Mammary microvascular endothelial cell (primary cell): Measurements from ENCODE around the gene ASB18. TPM values are rescaled to one million over a fixed set of nuclear protein-coding genes. Genes with fewer than 3 reads are reported as not detected.

Experiments
- total RNA-seq: library from RNA; depleted of rRNA; stranded (reverse); fragments of >200 nt; gene quantifications from 2 replicates; pipeline ENCODE4 v1.2.3, GENCODE V29; 2015

The ASB18 gene, protein sequence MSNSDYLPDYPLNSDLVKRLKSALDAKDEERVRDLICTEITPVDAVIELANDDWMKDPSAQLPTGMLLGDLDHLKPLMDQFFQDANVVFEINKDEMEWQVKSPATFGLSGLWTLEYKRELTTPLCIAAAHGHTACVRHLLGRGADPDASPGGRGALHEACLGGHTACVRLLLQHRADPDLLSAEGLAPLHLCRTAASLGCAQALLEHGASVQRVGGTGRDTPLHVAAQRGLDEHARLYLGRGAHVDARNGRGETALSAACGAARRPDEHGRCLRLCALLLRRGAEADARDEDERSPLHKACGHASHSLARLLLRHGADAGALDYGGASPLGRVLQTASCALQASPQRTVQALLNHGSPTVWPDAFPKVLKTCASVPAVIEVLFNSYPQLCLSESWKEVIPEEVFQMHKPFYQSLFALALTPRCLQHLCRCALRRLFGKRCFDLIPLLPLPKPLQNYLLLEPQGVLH
- total RNA-seq, result not detected in 2 replicates

GRCh38 chr2:236264256-236264655, at the start of gene ASB18:
TSS of gene ASB18 (minus strand) at chr2:236264406. CDS start at chr2:236264345, 61 bp downstream.

DNA sequence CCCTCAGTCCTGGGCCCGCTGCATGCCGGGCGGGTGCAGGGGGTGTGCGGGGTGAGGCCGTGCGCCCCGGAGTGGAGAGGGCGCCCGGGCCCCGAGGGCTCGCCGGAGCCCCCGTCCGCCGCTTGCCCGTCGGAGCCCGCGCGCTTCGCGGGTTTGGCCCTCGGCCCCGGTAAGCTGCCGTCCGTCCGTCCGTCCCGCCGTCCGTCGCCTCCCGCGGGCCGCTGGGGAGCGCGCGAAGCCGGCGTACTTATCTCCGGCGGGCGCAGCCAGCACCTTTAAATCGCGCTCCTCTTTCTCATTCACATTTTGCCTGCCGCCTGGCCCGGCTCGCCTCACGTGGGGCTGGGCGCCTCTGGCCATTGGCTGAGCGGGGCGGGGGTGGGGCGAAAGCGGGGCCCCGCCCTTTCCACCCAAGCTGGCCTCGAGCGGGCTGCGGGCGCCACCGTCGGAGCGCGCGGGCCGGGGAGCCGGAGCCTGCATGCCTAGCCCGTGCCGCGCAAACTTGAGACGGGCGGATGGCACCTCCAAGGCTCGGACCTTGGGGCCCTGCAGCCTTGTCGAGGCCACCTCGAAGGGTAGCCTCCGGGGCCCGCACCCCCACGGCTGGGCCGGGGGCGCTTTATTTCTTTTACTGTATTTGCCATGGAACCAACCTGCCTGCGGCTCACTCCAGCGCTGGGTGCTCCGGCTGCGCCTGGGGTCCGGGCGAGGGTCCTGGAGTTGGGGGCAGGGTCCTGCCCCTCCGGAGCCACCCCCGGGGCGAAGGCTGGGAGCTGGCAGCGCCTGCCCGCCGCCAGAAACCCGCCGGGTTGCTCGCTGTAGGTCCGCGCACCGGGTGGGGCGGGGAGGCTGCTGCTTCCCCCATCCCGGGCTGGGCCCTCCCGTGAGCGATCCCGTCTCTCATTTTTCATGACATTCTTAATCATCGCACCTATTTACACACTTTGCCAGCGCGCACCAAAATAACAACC, 95.8 kb downstream of the ASB18 start, which contains the start of gene GBX2:
Gene GBX2 (minus strand): TSS at position 277 of the 971 bp plus-strand sequence. CDS start 415 bp downstream, outside the sequence.

Other genes with a start within 250 kb of the ASB18 start
- 8.1 and 10.0 TPM in 2 replicates for gene GBX2, start 96.0 kb downstream of the ASB18 start, total RNA-seq